Thyroid gland (tissue), 4 donors: Measurements from ENCODE around the gene ERICH3. TPM values are rescaled to one million over a fixed set of nuclear protein-coding genes. Genes with fewer than 3 reads are reported as not detected.

Experiments
- DNase-seq, 2 donors: peaks; one replicate each; pipeline ENCODE4 v3.0.0-alpha.2; 2019
- H3K27ac ChIP-seq, 3 donors: fragments of 200-600 bp; sonication (generic); 1 replicate in 2 of 3; 2 replicates in 1 of 3; pipeline ENCODE4 v1.5.1; 2016 to 2019; ENCODE audit warnings: mild to moderate bottlenecking in 1 of 3, moderate library complexity in 1 of 3
- H3K27me3 ChIP-seq: fragments of 200-600 bp; sonication (generic); one replicate; pipeline ENCODE4 v1.5.1; 2019
- H3K36me3 ChIP-seq, 2 donors: fragments of 200-600 bp; sonication (generic); one replicate each; pipeline ENCODE4 v1.5.1; 2016 to 2019
- H3K4me1 ChIP-seq, 2 donors: fragments of 200-600 bp; sonication (generic); one replicate each; pipeline ENCODE4 v1.5.1; 2017 to 2019
- H3K4me3 ChIP-seq, 3 donors: fragments of 200-600 bp; sonication (generic); replicated peaks in 1 of 3; 1 replicate in 2 of 3; 2 replicates in 1 of 3; pipeline ENCODE4 v1.5.1; 2016; ENCODE audit warnings: mild to moderate bottlenecking in 1 of 3
- H3K9me3 ChIP-seq: fragments of 200-600 bp; sonication (generic); one replicate; pipeline ENCODE4 v1.5.1; 2017
- CTCF ChIP-seq, 6 experiments: fragments of 200-600 bp in 3 of 6; fragments of 450-650 bp in 3 of 6; sonication (generic) in 3 of 6; IDR thresholded peaks; one replicate each; pipeline ENCODE4 v1.5.1; 2016 to 2019; ENCODE audit warnings: antibody characterized with exemption in 6 of 6, mild to moderate bottlenecking in 2 of 6, inconsistent platforms in 1 of 6, moderate library complexity in 1 of 6
- POLR2A ChIP-seq, 2 donors: fragments of 450-650 bp; IDR thresholded peaks; one replicate each; pipeline ENCODE4 v1.6.1; 2017; ENCODE audit warnings: antibody characterized with exemption in 2 of 2, mild to moderate bottlenecking in 2 of 2, moderate library complexity in 1 of 2
- WGBS, 2 donors: methylation state at CpG; one replicate each; pipeline ENCODE4 v1.1.5; 2017; 5-methylcytosine and 5-hydroxymethylcytosine counted together
- intact Hi-C: fragments of 100-400 bp; cut with DNase I; formaldehyde crosslinking; loops from one replicate; pipeline ENCODE4 v1.15.1; 2023
- total RNA-seq, 4 donors: library from RNA; depleted of rRNA; stranded (reverse); fragments of >200 nt; gene quantifications; one replicate each; pipeline ENCODE4 v1.2.3, GENCODE V29; 2016

Gene ERICH3
- under 1 TPM in 2 of 4 donors, not detected in 2; 0.11 to 0.40 TPM for total RNA-seq

GRCh38 chr1:74673351-74674111 is at the start of gene ERICH3:
Gene ERICH3 (minus strand): TSS chr1:74673792. CDS start chr1:74673519, 273 bp downstream.
- Histone ChIP-seq H3K9me3 (no peaks in the 10 kb centered on the region), H3K27me3 (no peaks in the 10 kb centered on the region), H3K4me1 (peaks cover 0 to 7% of the 10 kb centered on the region in 2 donors), H3K27ac (no peak within 1 kb of the TSS), H3K4me3 (peak within 1 kb of the TSS in 2 of 3 donors; percentile 9 to 24), H3K36me3 (no peaks in the 10 kb centered on the region)
- DNase-seq = peak; percentile 8 to 10
- WGBS, 2 donors = 4 to 5% methylated on average over 31 to 42 of the region's 44 CpGs
- intact Hi-C loops = no loop called here
- TF ChIP-seq CTCF (IDR thresholded peaks at IDR 0.05) (no peak), POLR2A (IDR thresholded peaks at IDR 0.05) (no peak)

GRCh38 chr1:74717626-74718025 is 44.0 kb upstream of the ERICH3 start:
- TF ChIP-seq POLR2A (IDR thresholded peaks at IDR 0.05) (no peak), CTCF (IDR thresholded peaks at IDR 0.05) (no peak)
- intact Hi-C loops = no loop called here

GRCh38 chr1:74716822-74717221 is 43.2 kb upstream of the ERICH3 start:
- intact Hi-C loops = no loop called here
- Histone ChIP-seq H3K27me3 (no peaks in the 10 kb centered on the region), H3K4me3 (no peak overlapping the region), H3K36me3 (peaks cover 0 to 33% of the 10 kb centered on the region in 2 donors), H3K4me1 (no peaks in the 10 kb centered on the region), H3K27ac (no peak overlapping the region), H3K9me3 (no peaks in the 10 kb centered on the region)
- 98% methylated on average over 1 of the region's 1 CpG for WGBS, 2 donors
- no peak for DNase-seq
- no peak for TF ChIP-seq CTCF (IDR thresholded peaks at IDR 0.05)
- no peak for TF ChIP-seq POLR2A (IDR thresholded peaks at IDR 0.05)

More at GRCh38 chr1:74717626-74718025, 44.0 kb upstream of the ERICH3 start:
- H3K4me1 ChIP-seq = no peaks in the 10 kb centered on the region
- H3K9me3 ChIP-seq = no peaks in the 10 kb centered on the region
- H3K4me3 ChIP-seq = no peak overlapping the region
- 94 to 99% methylated on average over 2 of the region's 2 CpGs for WGBS, 2 donors
- H3K36me3 ChIP-seq = peaks cover 5 to 38% of the 10 kb centered on the region in 2 donors
- no peaks in the 10 kb centered on the region for H3K27me3 ChIP-seq
- no peak for DNase-seq
- no peak overlapping the region for H3K27ac ChIP-seq

GRCh38 chr1:74715806-74716205 is 42.2 kb upstream of the ERICH3 start:
- DNase-seq = no peak
- no peaks in the 10 kb centered on the region for H3K4me1 ChIP-seq
- TF ChIP-seq CTCF (IDR thresholded peaks at IDR 0.05) (no peak), POLR2A (IDR thresholded peaks at IDR 0.05) (no peak)
- no peaks in the 10 kb centered on the region for H3K9me3 ChIP-seq
- intact Hi-C loops = no loop called here
- H3K27ac ChIP-seq = no peak overlapping the region
- no peak overlapping the region for H3K4me3 ChIP-seq
- 85 to 95% methylated on average over 6 of the region's 6 CpGs for WGBS, 2 donors
- H3K27me3 ChIP-seq = no peaks in the 10 kb centered on the region
- H3K36me3 ChIP-seq = peaks cover 0 to 29% of the 10 kb centered on the region in 2 donors

- H3K4me1 ChIP-seq = no peaks in the 10 kb centered on the region
- no peak for TF ChIP-seq CTCF (IDR thresholded peaks at IDR 0.05)
- no peak for TF ChIP-seq POLR2A (IDR thresholded peaks at IDR 0.05)
- H3K27me3 ChIP-seq = no peaks in the 10 kb centered on the region
- intact Hi-C loops = no loop called here
- 83 to 93% methylated on average over 1 of the region's 1 CpG for whole genome bisulfite sequencing, 2 donors
- H3K36me3 ChIP-seq = peaks cover 0 to 25% of the 10 kb centered on the region in 2 donors
- H3K4me3 ChIP-seq = no peak overlapping the region
- H3K9me3 ChIP-seq = no peaks in the 10 kb centered on the region
- no peak for DNase-seq
- H3K27ac ChIP-seq = no peak overlapping the region
These were observed 41.6 kb upstream of the ERICH3 start for GRCh38 chr1:74715236-74715502.
